Endothelial cell of umbilical vein (primary cell): ENCODE data around the gene SPACA6. TPM values are rescaled to one million over a fixed set of nuclear protein-coding genes. Genes with fewer than 3 reads are reported as not detected.

Experiments
- BruUV-seq: library from RNA; stranded (reverse); fragments of 400-500 nt; replicated peaks from 2 replicates; lab custom pipeline; 2021; lab: Mats Ljungman, UMichigan
- CTCF ChIA-PET: fragments of 300-600, 350-600 bp; sonication (Branson Sonifier 250); formaldehyde crosslinking; loops from one replicate; lab custom pipeline; 2021; ENCODE audit warnings: antibody characterized with exemption, inconsistent platforms; lab: Charles Lee
- POLR2A ChIA-PET: fragments of 300-600, 350-600 bp; sonication (Branson Sonifier 250); formaldehyde crosslinking; loops from one replicate; lab custom pipeline; 2021; ENCODE audit warnings: antibody characterized with exemption, inconsistent platforms; lab: Charles Lee
- DNase-seq: peaks from one replicate; pipeline ENCODE4 v3.0.0-alpha.2; 2011; ENCODE audit warnings: low read depth, low spot score
- FAIRE-seq: peaks from 2 replicates; lab custom pipeline; 2011; peaks lifted over from hg19 to GRCh38; lab: Jason Lieb, UNC
- H2AFZ ChIP-seq: 2 replicates; pipeline ENCODE4 v1.6.0; 2012; ENCODE audit warnings: low read depth, low read length, control low read depth, inconsistent platforms
- H3K27ac ChIP-seq: 2 replicates; pipeline ENCODE4 v1.5.1; 2011; ENCODE audit warnings: low read depth, mild to moderate bottlenecking, control low read depth, low read length, moderate library complexity; ENCODE audit not compliant: insufficient read depth
- H3K27me3 ChIP-seq, 2 experiments: 2 replicates each; pipeline versions ENCODE4 v1.6.0 to v1.6.1; 2011; ENCODE audit warnings: low read length in 2 of 2, mixed read lengths in 1 of 2; ENCODE audit not compliant: control insufficient read depth in 2 of 2, insufficient read depth in 2 of 2
- H3K36me3 ChIP-seq, 2 experiments: 2 replicates in 1 of 2; 3 replicates in 1 of 2; pipeline ENCODE4 v1.5.1; 2011; ENCODE audit warnings: low read length in 2 of 2, mild to moderate bottlenecking in 1 of 2, moderate library complexity in 1 of 2; ENCODE audit not compliant: control insufficient read depth in 2 of 2, insufficient read depth in 2 of 2; ENCODE audit errors: extremely low read depth in 1 of 2
- H3K4me1 ChIP-seq: 3 replicates; pipeline ENCODE4 v1.5.1; 2011; ENCODE audit warnings: mild to moderate bottlenecking, low read length; ENCODE audit not compliant: control insufficient read depth, insufficient read depth; ENCODE audit errors: extremely low read depth
- H3K4me2 ChIP-seq: 2 replicates; pipeline ENCODE4 v1.6.1; 2011; ENCODE audit warnings: low read length, control low read depth, mixed read lengths; ENCODE audit not compliant: insufficient read depth
- H3K4me3 ChIP-seq, 3 experiments: fragments of 200-600 bp in 1 of 3; sonication (generic), shearing (Covaris generic) in 1 of 3; replicated peaks in 1 of 3; 2 replicates each; pipeline ENCODE4 v1.5.1; 2011 to 2016; ENCODE audit warnings: control low read depth in 3 of 3, low read length in 3 of 3, mild to moderate bottlenecking in 2 of 3, inconsistent platforms in 1 of 3, low read depth in 1 of 3, moderate library complexity in 1 of 3; ENCODE audit not compliant: insufficient read depth in 1 of 3
- H3K79me2 ChIP-seq: 2 replicates; pipeline ENCODE4 v1.6.0; 2012; ENCODE audit warnings: low read length, inconsistent platforms; ENCODE audit not compliant: control insufficient read depth, insufficient read depth
- H3K9ac ChIP-seq: replicated peaks from 2 replicates; pipeline ENCODE3; 2011; ENCODE audit warnings: low read length, control low read depth; ENCODE audit not compliant: insufficient read depth; ENCODE audit errors: extremely low read depth
- H3K9me1 ChIP-seq: replicated peaks from 3 replicates; pipeline ENCODE4 v1.6.0; 2011; ENCODE audit warnings: mild to moderate bottlenecking, low read length; ENCODE audit not compliant: control insufficient read depth, insufficient read depth; ENCODE audit errors: extremely low read depth
- H3K9me3 ChIP-seq: replicated peaks from 2 replicates; pipeline ENCODE4 v1.5.1; 2012; ENCODE audit warnings: low read length, inconsistent platforms; ENCODE audit not compliant: control insufficient read depth, insufficient read depth
- H4K20me1 ChIP-seq: replicated peaks from 2 replicates; pipeline ENCODE3; 2011; ENCODE audit warnings: mild to moderate bottlenecking, low read length; ENCODE audit not compliant: control insufficient read depth, insufficient read depth; ENCODE audit errors: extremely low read depth
- EZH2 ChIP-seq: IDR thresholded peaks from 2 replicates; pipeline ENCODE4 v1.6.1; 2012; ENCODE audit warnings: borderline replicate concordance, low read depth, mild to moderate bottlenecking, moderate library complexity, low read length, inconsistent platforms; ENCODE audit not compliant: severe bottlenecking
- FOS ChIP-seq: IDR thresholded peaks from 2 replicates; pipeline ENCODE4 v1.6.1; 2011; ENCODE audit warnings: mild to moderate bottlenecking, low read length, moderate library complexity, borderline replicate concordance; ENCODE audit not compliant: insufficient read depth
- GATA2 ChIP-seq: IDR thresholded peaks from 2 replicates; pipeline ENCODE4 v1.7.0; 2011; ENCODE audit warnings: low read depth, mild to moderate bottlenecking, moderate library complexity, mixed read lengths, low read length; ENCODE audit not compliant: insufficient read length, insufficient read depth
- MYC ChIP-seq: IDR thresholded peaks from one replicate; pipeline ENCODE4 v1.6.1; 2011; ENCODE audit warnings: mild to moderate bottlenecking, low read depth, low read length
- POLR2A ChIP-seq: IDR thresholded peaks from 2 replicates; pipeline ENCODE4 v1.6.1; 2012; ENCODE audit warnings: low read depth, mild to moderate bottlenecking, control low read depth, low read length
- POLR2AphosphoS5 ChIP-seq: IDR thresholded peaks from 2 replicates; pipeline ENCODE4 v1.6.1; 2012; ENCODE audit warnings: low read depth, mild to moderate bottlenecking, control low read depth, low read length, moderate library complexity; ENCODE audit not compliant: insufficient read depth
- dilution Hi-C: fragments of 300-500 bp; cut with MboI; formaldehyde crosslinking; loops from one replicate; pipeline ENCODE4 v1.15.0; 2019; ENCODE audit warnings: low sequenced_read_pairs; ENCODE audit not compliant: extremely low pct_ligation_motif_present
- intact Hi-C: fragments of 100-400 bp; cut with micrococcal nuclease; formaldehyde crosslinking; loops from one replicate; pipeline ENCODE4 v1.10.0; 2022
- polyA plus RNA-seq, 4 experiments: library from polyadenylated mRNA; depleted of rRNA in 3 of 4; stranded (reverse) in 3 of 4; unstranded in 1 of 4; fragments of >200 nt; gene quantifications; 2 replicates each; pipeline versions ENCODE4 v1.2.1 to v1.2.3, GENCODE V29; 2011 to 2012; ENCODE audit warnings: missing spikeins in 1 of 4
- total RNA-seq: library from RNA; stranded (reverse); gene quantifications from 2 replicates; pipeline ENCODE4 v1.2.3, GENCODE V29; 2021
- TF ChIP-seq, protein P1 (sequence below), 2 donors: IDR thresholded peaks; 1 replicate in 1 of 2; 2 replicates in 1 of 2; pipeline ENCODE4 v1.5.1; 2011; ENCODE audit warnings: low read length in 2 of 2, mild to moderate bottlenecking in 2 of 2, moderate library complexity in 2 of 2, control low read depth in 1 of 2, inconsistent platforms in 1 of 2, low read depth in 1 of 2; ENCODE audit not compliant: insufficient read depth in 1 of 2; ENCODE audit errors: extremely low read depth in 1 of 2
- TF ChIP-seq, protein P2 (sequence below): IDR thresholded peaks from 2 replicates; pipeline ENCODE4 v1.6.1; 2011; ENCODE audit not compliant: insufficient read depth, insufficient read length

The SPACA6 gene
- total and polyA plus RNA-seq, 2 donors (not counting 3 experiments of a cell fraction or from before 2014, with no cell fraction given), result 11.9 to 41.1 TPM

DNA sequence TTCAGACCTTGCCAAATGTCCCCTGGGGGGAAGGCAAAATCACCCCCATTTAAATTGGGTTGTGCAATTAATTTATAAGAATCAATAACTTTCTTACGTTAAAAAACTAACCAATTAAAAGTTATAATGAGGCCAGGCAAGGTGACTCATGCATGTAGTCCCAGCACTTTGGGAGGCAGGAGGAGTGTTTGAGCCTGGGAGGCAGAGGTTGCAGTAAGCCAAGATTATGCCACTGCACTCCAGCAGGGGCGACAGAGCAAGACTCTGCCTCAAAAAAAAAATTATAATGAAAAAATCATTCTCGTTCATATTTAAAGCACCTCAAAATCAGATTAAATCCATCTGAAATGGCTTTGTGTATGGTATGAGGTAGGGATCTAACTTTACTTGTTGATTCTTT, 28.1 kb upstream of the SPACA6 start:
- Histone ChIP-seq H3K4me3 (no peak overlapping the region), H3K4me2 (no peak overlapping the region), H3K9ac (no peak overlapping the region), H3K27ac (no peak overlapping the region), H3K79me2 (no peaks in the 10 kb centered on the region), H3K27me3 (peaks cover 0 to 6% of the 10 kb centered on the region in 2 experiments), H3K4me1 (no peaks in the 10 kb centered on the region), H3K36me3 (no peaks in the 10 kb centered on the region), H2AFZ (no peak overlapping the region), H4K20me1 (no peaks in the 10 kb centered on the region), H3K9me3 (no peaks in the 10 kb centered on the region), H3K9me1 (no peaks in the 10 kb centered on the region)
- BruUV-seq, result no TSS peak
- POLR2A ChIA-PET, result no interaction called here
- DNase-seq (no peak), FAIRE-seq (no peak)
- intact Hi-C loops (no loop called here), dilution Hi-C loops (no loop called here)
- TF ChIP-seq, protein P1, sequence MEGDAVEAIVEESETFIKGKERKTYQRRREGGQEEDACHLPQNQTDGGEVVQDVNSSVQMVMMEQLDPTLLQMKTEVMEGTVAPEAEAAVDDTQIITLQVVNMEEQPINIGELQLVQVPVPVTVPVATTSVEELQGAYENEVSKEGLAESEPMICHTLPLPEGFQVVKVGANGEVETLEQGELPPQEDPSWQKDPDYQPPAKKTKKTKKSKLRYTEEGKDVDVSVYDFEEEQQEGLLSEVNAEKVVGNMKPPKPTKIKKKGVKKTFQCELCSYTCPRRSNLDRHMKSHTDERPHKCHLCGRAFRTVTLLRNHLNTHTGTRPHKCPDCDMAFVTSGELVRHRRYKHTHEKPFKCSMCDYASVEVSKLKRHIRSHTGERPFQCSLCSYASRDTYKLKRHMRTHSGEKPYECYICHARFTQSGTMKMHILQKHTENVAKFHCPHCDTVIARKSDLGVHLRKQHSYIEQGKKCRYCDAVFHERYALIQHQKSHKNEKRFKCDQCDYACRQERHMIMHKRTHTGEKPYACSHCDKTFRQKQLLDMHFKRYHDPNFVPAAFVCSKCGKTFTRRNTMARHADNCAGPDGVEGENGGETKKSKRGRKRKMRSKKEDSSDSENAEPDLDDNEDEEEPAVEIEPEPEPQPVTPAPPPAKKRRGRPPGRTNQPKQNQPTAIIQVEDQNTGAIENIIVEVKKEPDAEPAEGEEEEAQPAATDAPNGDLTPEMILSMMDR (IDR thresholded peaks at IDR 0.05; ENCODE audit: extremely low read depth in 1 of 2, insufficient read depth in 1 of 2, low read depth in 1 of 2, low read length in 2 of 2), result peak in 1 of 2 donors; percentile 21
- no peak for TF ChIP-seq POLR2AphosphoS5
- CTCF ChIA-PET, result no interaction called here

DNA sequence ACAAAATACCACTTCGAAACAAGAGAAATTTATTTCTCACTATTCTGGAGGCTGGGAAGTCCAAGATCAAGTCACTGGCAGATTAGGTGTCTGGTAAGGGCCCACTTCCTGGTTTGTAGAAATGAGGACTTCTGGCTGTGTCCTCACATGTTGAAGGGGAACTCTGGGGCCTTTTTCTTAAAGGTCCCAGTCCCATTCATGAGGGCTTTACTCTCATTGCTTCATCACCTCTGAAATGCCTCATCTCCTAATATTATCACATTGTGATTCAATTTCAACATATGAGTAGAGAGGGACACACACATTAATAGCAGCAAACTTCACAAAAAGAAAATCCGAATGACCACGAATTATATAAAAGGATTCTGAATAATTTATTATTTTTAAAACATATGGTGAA, 24.9 kb upstream of the SPACA6 start:
- BruUV-seq, result no TSS peak
- DNase-seq (no peak), FAIRE-seq (no peak)
- no peaks in the 10 kb centered on the region for H3K9me1 ChIP-seq
- no peaks in the 10 kb centered on the region for H3K36me3 ChIP-seq
- ChIA-PET CTCF (interaction anchor here (0.9 kb wide), 1 partner anchor 9 kb away, joined by 3 read pairs; no protein-coding TSS in a partner anchor), POLR2A (no interaction called here)
- no peaks in the 10 kb centered on the region for H3K79me2 ChIP-seq
- H3K27ac ChIP-seq, result no peak overlapping the region
- no peak overlapping the region for H3K4me2 ChIP-seq
- intact Hi-C loops, result no loop called here
- TF ChIP-seq POLR2A (no peak), FOS (no peak), GATA2 (no peak), MYC (no peak), POLR2AphosphoS5 (no peak), EZH2 (no peak)
- TF ChIP-seq, protein P1 (IDR thresholded peaks at IDR 0.05; ENCODE audit: extremely low read depth in 1 of 2, insufficient read depth in 1 of 2, low read depth in 1 of 2, low read length in 2 of 2), result no peak
- TF ChIP-seq, protein P2, sequence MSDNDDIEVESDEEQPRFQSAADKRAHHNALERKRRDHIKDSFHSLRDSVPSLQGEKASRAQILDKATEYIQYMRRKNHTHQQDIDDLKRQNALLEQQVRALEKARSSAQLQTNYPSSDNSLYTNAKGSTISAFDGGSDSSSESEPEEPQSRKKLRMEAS, result no peak
- peaks cover 4 to 12% of the 10 kb centered on the region in 2 experiments for H3K27me3 ChIP-seq
- no peaks in the 10 kb centered on the region for H4K20me1 ChIP-seq
- no peak overlapping the region for H3K9ac ChIP-seq
- no peaks in the 10 kb centered on the region for H3K9me3 ChIP-seq
- H2AFZ ChIP-seq, result no peak overlapping the region
- no peaks in the 10 kb centered on the region for H3K4me1 ChIP-seq
- no peak overlapping the region for H3K4me3 ChIP-seq
- dilution Hi-C loops, result no loop called here
